ENCODE data around the gene ILK.

- TF ChIP-seq CTCF (IDR thresholded peaks at IDR 0.05) (no peak), EP300 (IDR thresholded peaks at IDR 0.05) (no peak)
These were observed 25.0 kb downstream of the ILK start for GRCh38 chr11:6628526-6628925.

Data from suprapubic skin (tissue), 3 donors.